ENCODE measurements around the gene NCMAP.

The NCMAP gene

DNA sequence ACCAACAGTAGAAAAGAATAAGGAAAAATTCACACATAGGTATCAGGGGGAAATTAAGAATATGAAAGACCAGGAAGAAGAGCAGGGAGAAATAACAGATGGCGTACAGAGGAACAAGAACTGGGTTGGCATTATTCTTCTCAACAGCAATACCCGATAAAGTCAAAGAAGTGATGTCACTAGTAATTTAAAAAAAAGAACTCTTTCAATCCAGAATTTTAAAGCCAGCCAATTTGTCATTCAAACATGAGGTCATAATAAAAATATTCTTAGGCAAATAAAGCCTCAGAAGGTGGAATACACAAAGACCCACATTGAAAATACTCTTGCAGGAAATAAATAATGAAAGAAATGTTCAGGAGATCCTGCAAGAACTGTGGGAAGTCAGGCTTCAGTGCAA lies 8.8 kb downstream of the NCMAP start:
- TF ChIP-seq SIN3A (IDR thresholded peaks at IDR 0.05; ENCODE audit: borderline replicate concordance, insufficient read depth, low read length) (no peak), POLR2AphosphoS5 (IDR thresholded peaks at IDR 0.05; ENCODE audit: low read depth, low read length) (no peak), TAF1 (IDR thresholded peaks at IDR 0.05; ENCODE audit: borderline replicate concordance, insufficient read depth, low read length) (no peak), FOXP2 (optimal IDR thresholded peaks at IDR 0.05; ENCODE audit: borderline replicate concordance, extremely low read depth, extremely low read length, insufficient read depth) (no peak)
- TF ChIP-seq, protein P1, sequence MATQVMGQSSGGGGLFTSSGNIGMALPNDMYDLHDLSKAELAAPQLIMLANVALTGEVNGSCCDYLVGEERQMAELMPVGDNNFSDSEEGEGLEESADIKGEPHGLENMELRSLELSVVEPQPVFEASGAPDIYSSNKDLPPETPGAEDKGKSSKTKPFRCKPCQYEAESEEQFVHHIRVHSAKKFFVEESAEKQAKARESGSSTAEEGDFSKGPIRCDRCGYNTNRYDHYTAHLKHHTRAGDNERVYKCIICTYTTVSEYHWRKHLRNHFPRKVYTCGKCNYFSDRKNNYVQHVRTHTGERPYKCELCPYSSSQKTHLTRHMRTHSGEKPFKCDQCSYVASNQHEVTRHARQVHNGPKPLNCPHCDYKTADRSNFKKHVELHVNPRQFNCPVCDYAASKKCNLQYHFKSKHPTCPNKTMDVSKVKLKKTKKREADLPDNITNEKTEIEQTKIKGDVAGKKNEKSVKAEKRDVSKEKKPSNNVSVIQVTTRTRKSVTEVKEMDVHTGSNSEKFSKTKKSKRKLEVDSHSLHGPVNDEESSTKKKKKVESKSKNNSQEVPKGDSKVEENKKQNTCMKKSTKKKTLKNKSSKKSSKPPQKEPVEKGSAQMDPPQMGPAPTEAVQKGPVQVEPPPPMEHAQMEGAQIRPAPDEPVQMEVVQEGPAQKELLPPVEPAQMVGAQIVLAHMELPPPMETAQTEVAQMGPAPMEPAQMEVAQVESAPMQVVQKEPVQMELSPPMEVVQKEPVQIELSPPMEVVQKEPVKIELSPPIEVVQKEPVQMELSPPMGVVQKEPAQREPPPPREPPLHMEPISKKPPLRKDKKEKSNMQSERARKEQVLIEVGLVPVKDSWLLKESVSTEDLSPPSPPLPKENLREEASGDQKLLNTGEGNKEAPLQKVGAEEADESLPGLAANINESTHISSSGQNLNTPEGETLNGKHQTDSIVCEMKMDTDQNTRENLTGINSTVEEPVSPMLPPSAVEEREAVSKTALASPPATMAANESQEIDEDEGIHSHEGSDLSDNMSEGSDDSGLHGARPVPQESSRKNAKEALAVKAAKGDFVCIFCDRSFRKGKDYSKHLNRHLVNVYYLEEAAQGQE (IDR thresholded peaks at IDR 0.05; ENCODE audit: insufficient read depth in 1 of 2, low read depth in 2 of 2, low read length in 2 of 2) = no peak

DNA sequence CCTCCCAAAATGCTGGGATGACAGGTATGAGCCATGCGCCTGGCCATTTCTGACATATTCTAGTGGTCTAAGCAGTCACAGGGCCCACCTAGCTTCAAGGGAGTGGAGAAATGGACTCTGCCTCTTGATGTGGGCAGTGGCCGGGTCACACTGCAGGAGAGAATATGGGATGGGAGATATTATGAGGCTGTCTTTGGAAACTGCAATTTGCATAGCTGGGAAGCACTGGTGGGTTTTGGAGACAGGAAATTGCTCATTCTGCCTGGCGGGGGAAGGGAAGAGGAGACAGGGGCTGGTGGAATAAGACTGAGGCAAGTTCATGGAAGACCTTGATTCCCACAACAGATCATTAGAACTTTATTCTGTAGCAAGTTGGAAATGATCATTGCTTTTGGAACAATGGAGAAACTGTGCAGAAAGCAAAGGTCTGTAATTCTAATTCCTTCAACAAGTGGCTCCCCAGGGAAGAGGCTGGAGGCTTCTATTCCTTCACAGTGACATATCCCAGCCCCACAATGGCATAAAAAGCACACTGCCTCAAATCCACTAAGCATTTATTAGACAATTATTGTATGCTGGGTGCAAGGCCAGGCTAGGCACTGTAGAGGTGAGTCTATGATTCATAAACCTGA lies 10.5 kb downstream of the NCMAP start:
- TF ChIP-seq, protein P1 (IDR thresholded peaks at IDR 0.05; ENCODE audit: insufficient read depth in 1 of 2, low read depth in 2 of 2, low read length in 2 of 2) = no peak
- TF ChIP-seq POLR2AphosphoS5 (IDR thresholded peaks at IDR 0.05; ENCODE audit: low read depth, low read length) = no peak
- no peak for TF ChIP-seq SIN3A (IDR thresholded peaks at IDR 0.05; ENCODE audit: borderline replicate concordance, insufficient read depth, low read length)
- no peak for TF ChIP-seq FOXP2 (optimal IDR thresholded peaks at IDR 0.05; ENCODE audit: borderline replicate concordance, extremely low read depth, extremely low read length, insufficient read depth)
- TF ChIP-seq TAF1 (IDR thresholded peaks at IDR 0.05; ENCODE audit: borderline replicate concordance, insufficient read depth, low read length) = no peak

DNA sequence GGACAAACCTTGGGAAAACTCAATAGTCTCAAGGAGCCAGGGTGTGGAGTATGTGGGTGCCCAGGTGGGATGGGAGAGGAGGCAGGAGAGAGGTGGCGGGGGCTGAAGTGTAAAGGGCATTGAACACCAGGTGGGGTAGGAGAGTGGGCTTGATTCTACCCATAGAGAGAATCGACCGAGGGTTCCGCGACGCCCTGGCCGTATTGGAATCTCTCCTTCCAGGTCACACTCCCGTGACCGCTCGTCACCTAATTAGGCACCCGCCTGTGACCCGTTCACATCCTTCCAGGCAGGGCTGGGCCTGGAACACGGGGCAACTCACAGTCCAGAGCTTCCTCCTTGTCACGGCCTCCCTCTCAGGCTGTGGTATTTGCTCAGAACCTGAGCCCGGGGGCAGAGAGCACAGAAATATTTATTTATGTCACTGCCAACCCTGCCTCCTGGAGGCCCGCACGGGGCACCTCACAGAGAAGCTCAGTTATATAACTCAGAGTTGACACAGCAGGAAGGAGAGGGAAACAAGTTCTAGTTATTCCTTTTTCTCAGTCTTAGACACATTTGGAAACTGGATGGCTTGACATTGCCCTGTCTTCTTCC lies 12.0 kb downstream of the NCMAP start:
- no peak for TF ChIP-seq TAF1 (IDR thresholded peaks at IDR 0.05; ENCODE audit: borderline replicate concordance, insufficient read depth, low read length)
- no peak for TF ChIP-seq FOXP2 (optimal IDR thresholded peaks at IDR 0.05; ENCODE audit: borderline replicate concordance, extremely low read depth, extremely low read length, insufficient read depth)
- no peak for TF ChIP-seq SIN3A (IDR thresholded peaks at IDR 0.05; ENCODE audit: borderline replicate concordance, insufficient read depth, low read length)
- no peak for TF ChIP-seq POLR2AphosphoS5 (IDR thresholded peaks at IDR 0.05; ENCODE audit: low read depth, low read length)
- TF ChIP-seq, protein P1 (IDR thresholded peaks at IDR 0.05; ENCODE audit: insufficient read depth in 1 of 2, low read depth in 2 of 2, low read length in 2 of 2) = no peak

DNA sequence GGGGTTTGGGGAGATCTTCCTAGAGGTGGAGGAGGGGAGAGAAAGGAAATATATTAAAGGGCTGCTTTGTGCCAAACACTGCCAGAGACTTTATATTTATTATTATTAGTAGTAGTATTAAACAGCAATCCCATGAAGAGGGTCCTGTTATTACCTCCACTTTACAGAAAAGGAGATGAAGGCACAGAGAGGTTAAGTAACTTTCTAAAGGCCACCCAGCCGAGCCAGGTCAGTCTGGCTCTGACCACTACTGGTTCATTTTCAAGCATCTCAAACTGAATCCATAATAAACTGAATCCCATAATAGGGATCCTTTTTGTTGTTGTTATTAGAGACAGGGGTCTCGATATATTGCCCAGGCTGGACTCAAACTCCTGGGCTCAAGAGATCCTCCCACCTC lies 12.6 kb downstream of the NCMAP start:
- no peak for TF ChIP-seq TAF1 (IDR thresholded peaks at IDR 0.05; ENCODE audit: borderline replicate concordance, insufficient read depth, low read length)
- TF ChIP-seq, protein P1 (IDR thresholded peaks at IDR 0.05; ENCODE audit: insufficient read depth in 1 of 2, low read depth in 2 of 2, low read length in 2 of 2) = no peak
- TF ChIP-seq POLR2AphosphoS5 (IDR thresholded peaks at IDR 0.05; ENCODE audit: low read depth, low read length) = no peak

Data from PFSK-1 (cell line).